ENCODE data around the gene RPTOR. TPM values are rescaled to one million over a fixed set of nuclear protein-coding genes. Genes with fewer than 3 reads are reported as not detected.

RPTOR gene
- total and polyA plus RNA-seq, 12 donors: 7.9 to 30.3 (median 25.6) TPM

- ATAC-seq (peak in 3 of 8 donors; percentile 6 to 48 (median 28)), DNase-seq (no peak)
- peaks cover 0 to 49% (median 0%) of the 10 kb centered on the region in 9 donors for H3K36me3 ChIP-seq
- no peaks in the 10 kb centered on the region for H3K27me3 ChIP-seq
- peak overlapping the region in 1 of 10 donors; percentile 43 for H3K27ac ChIP-seq
- intact Hi-C loops (cut with DNase I): no loop called here
- WGBS, 2 donors: 92% methylated on average over 23 of the region's 23 CpGs
- H3K4me3 ChIP-seq: no peak overlapping the region
- TF ChIP-seq, protein P1, sequence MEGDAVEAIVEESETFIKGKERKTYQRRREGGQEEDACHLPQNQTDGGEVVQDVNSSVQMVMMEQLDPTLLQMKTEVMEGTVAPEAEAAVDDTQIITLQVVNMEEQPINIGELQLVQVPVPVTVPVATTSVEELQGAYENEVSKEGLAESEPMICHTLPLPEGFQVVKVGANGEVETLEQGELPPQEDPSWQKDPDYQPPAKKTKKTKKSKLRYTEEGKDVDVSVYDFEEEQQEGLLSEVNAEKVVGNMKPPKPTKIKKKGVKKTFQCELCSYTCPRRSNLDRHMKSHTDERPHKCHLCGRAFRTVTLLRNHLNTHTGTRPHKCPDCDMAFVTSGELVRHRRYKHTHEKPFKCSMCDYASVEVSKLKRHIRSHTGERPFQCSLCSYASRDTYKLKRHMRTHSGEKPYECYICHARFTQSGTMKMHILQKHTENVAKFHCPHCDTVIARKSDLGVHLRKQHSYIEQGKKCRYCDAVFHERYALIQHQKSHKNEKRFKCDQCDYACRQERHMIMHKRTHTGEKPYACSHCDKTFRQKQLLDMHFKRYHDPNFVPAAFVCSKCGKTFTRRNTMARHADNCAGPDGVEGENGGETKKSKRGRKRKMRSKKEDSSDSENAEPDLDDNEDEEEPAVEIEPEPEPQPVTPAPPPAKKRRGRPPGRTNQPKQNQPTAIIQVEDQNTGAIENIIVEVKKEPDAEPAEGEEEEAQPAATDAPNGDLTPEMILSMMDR (IDR thresholded peaks at IDR 0.05): no peak
- no peaks in the 10 kb centered on the region for H3K9me3 ChIP-seq
- peaks cover 0 to 17% (median 3%) of the 10 kb centered on the region in 9 donors for H3K4me1 ChIP-seq
These were observed 281.8 kb downstream of the RPTOR start for GRCh38 chr17:80826346-80826954.

- TF ChIP-seq, protein P1 (IDR thresholded peaks at IDR 0.05): peak in 1 of 9 donors; percentile 9
- intact Hi-C loops (cut with DNase I): no loop called here
- Histone ChIP-seq H3K9me3 (no peaks in the 10 kb centered on the region), H3K27me3 (no peaks in the 10 kb centered on the region), H3K36me3 (peaks cover 0 to 48% (median 0%) of the 10 kb centered on the region in 9 donors), H3K27ac (peak overlapping the region in 2 of 10 donors; percentile 43 to 60), H3K4me3 (no peak overlapping the region), H3K4me1 (peaks cover 0 to 20% (median 3%) of the 10 kb centered on the region in 9 donors)
- 73 to 82% methylated on average over 20 of the region's 20 CpGs for WGBS, 2 donors
- peak; percentile 47 to 78 (median 58) for ATAC-seq
- peak in 1 of 2 donors; percentile 23 for DNase-seq
These were observed 282.5 kb downstream of the RPTOR start for GRCh38 chr17:80826955-80827645.

- ATAC-seq (no peak), DNase-seq (no peak)
- Histone ChIP-seq H3K4me3 (no peak overlapping the region), H3K4me1 (peaks cover 0 to 26% (median 10%) of the 10 kb centered on the region in 9 donors), H3K27me3 (no peaks in the 10 kb centered on the region), H3K27ac (peak overlapping the region in 1 of 10 donors; percentile 60), H3K36me3 (peaks cover 0 to 42% (median 0%) of the 10 kb centered on the region in 9 donors), H3K9me3 (no peaks in the 10 kb centered on the region)
- WGBS, 2 donors: 90 to 92% methylated on average over 34 of the region's 34 CpGs
- intact Hi-C loops (cut with DNase I): no loop called here
- TF ChIP-seq, protein P1 (IDR thresholded peaks at IDR 0.05): no peak
These were observed 283.3 kb downstream of the RPTOR start for GRCh38 chr17:80827646-80828643.
